Transverse colon (tissue), 4 donors: Measurements from ENCODE around the gene AFAP1L1. TPM values are rescaled to one million over a fixed set of nuclear protein-coding genes. Genes with fewer than 3 reads are reported as not detected.
"Not testable (repeated sequence)": the region's sequence is repeated elsewhere in the genome, so short reads cannot be mapped to it uniquely, and the experiment has no call there.

Experiments used
- DNase-seq: peaks from one replicate; pipeline ENCODE4 v3.0.0-alpha.2; 2019
- H3K27ac ChIP-seq, 4 donors: fragments of 200-600 bp; sonication (generic); 2 replicates each; pipeline ENCODE4 v1.5.1; 2016 to 2018; ENCODE audit warnings: inconsistent platforms in 4 of 4
- H3K27me3 ChIP-seq: fragments of 200-600 bp; sonication (generic); 2 replicates; pipeline ENCODE4 v1.5.1; 2017; ENCODE audit warnings: inconsistent platforms
- H3K36me3 ChIP-seq, 4 donors: fragments of 200-600 bp; sonication (generic); 2 replicates each; pipeline ENCODE4 v1.5.1; 2017 to 2019; ENCODE audit warnings: inconsistent platforms in 4 of 4
- H3K4me1 ChIP-seq, 4 donors: fragments of 200-600 bp; sonication (generic); 2 replicates each; pipeline ENCODE4 v1.5.1; 2017 to 2020; ENCODE audit warnings: inconsistent platforms in 4 of 4
- H3K4me3 ChIP-seq, 4 donors: fragments of 200-600 bp; sonication (generic); 1 replicate in 1 of 4; 2 replicates in 3 of 4; pipeline versions ENCODE4 v1.5.1 to v1.6.1; 2017 to 2019; ENCODE audit warnings: inconsistent platforms in 4 of 4
- H3K9me3 ChIP-seq, 2 donors: fragments of 200-600 bp; sonication (generic); 2 replicates each; pipeline ENCODE4 v1.5.1; 2017 to 2019; ENCODE audit warnings: inconsistent platforms in 2 of 2
- CTCF ChIP-seq, 5 experiments: fragments of 200-600 bp in 3 of 5; fragments of 450-650 bp in 2 of 5; sonication (generic) in 3 of 5; IDR thresholded peaks; 1 replicate in 2 of 5; 2 replicates in 3 of 5; pipeline ENCODE4 v1.5.1; 2016 to 2017; ENCODE audit warnings: antibody characterized with exemption in 5 of 5, inconsistent platforms in 3 of 5, mild to moderate bottlenecking in 2 of 5, moderate library complexity in 1 of 5
- EP300 ChIP-seq: sonication (generic); formaldehyde crosslinking; IDR thresholded peaks from one replicate; pipeline ENCODE4 v1.6.1; 2017; ENCODE audit warnings: antibody characterized with exemption, low read depth
- POLR2A ChIP-seq: fragments of 450-650 bp; IDR thresholded peaks from one replicate; pipeline ENCODE4 v1.6.1; 2016; ENCODE audit warnings: antibody characterized with exemption, mild to moderate bottlenecking, moderate library complexity
- POLR2AphosphoS5 ChIP-seq, 3 donors: sonication (generic); formaldehyde crosslinking; IDR thresholded peaks; one replicate each; pipeline ENCODE4 v1.6.1; 2016; ENCODE audit warnings: antibody characterized with exemption in 3 of 3
- WGBS, 2 donors: methylation state at CpG; one replicate each; pipeline ENCODE4 v1.1.5; 2018; ENCODE audit warnings: low coverage in 1 of 2; 5-methylcytosine and 5-hydroxymethylcytosine counted together
- in situ Hi-C, 4 donors: fragments of 200-750 bp; cut with MboI; loops; one replicate each; pipeline versions ENCODE4 v1.15.0 to v1.15.1; 2017; ENCODE audit warnings: low sequenced_read_pairs in 3 of 4, low pct_ligation_motif_present in 1 of 4, low pct_unique_long_range_greater_than_20kb in 1 of 4
- intact Hi-C: fragments of 100-400 bp; cut with DNase I; formaldehyde crosslinking; loops from one replicate; pipeline ENCODE4 v1.15.1; 2023; ENCODE audit warnings: low total_unique reads
- total RNA-seq, 4 donors: library from RNA; depleted of rRNA; stranded (reverse); fragments of >200 nt; gene quantifications; one replicate each; pipeline ENCODE4 v1.1.0, GENCODE V29; 2016

AFAP1L1 gene
- total RNA-seq, 4 donors from 2014 or later = 2.2 to 4.1 (median 3.0) TPM

DNA sequence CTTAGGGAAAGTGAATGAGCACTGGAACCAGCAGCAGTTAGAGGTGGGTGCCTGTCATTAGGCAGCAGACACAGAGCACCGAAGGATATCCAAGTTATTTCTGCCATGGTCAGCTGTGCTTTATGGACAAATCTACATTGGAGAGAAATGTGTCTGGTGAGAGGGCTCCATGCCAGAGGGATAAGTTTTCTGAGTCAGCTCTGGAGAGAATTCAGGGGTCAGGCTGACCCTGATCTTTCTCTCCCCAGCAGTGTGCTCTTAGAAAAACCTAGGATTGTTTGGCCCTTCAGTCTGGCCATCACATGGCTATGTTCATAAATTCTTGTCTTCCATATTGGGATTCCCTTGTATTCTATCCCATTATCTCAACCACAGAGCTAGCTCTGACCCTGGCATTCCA, 116.3 kb downstream of the AFAP1L1 start:
- Histone ChIP-seq H3K27ac (peak overlapping the region; percentile 87 to 91 (median 88)), H3K4me3 (no peak overlapping the region), H3K36me3 (no peaks in the 10 kb centered on the region), H3K9me3 (no peaks in the 10 kb centered on the region), H3K4me1 (peaks cover 14 to 44% (median 17%) of the 10 kb centered on the region in 4 donors), H3K27me3 (no peaks in the 10 kb centered on the region)
- intact Hi-C loops = no loop called here
- DNase-seq = no peak
- in situ Hi-C loops = loop anchor here in 1 of 4 donors (10.0 kb wide), 1 partner anchor 47 kb away; no protein-coding TSS in a partner anchor
- peak in 1 of 3 donors; percentile 12 for TF ChIP-seq POLR2AphosphoS5 (IDR thresholded peaks at IDR 0.05)
- TF ChIP-seq CTCF (IDR thresholded peaks at IDR 0.05) = no peak
- no peak for TF ChIP-seq EP300
- no peak for TF ChIP-seq POLR2A
- 42% methylated on average over 1 of the region's 1 CpG; no CpG with 5 or more reads in 1 of the 2 donors for WGBS, 2 donors

DNA sequence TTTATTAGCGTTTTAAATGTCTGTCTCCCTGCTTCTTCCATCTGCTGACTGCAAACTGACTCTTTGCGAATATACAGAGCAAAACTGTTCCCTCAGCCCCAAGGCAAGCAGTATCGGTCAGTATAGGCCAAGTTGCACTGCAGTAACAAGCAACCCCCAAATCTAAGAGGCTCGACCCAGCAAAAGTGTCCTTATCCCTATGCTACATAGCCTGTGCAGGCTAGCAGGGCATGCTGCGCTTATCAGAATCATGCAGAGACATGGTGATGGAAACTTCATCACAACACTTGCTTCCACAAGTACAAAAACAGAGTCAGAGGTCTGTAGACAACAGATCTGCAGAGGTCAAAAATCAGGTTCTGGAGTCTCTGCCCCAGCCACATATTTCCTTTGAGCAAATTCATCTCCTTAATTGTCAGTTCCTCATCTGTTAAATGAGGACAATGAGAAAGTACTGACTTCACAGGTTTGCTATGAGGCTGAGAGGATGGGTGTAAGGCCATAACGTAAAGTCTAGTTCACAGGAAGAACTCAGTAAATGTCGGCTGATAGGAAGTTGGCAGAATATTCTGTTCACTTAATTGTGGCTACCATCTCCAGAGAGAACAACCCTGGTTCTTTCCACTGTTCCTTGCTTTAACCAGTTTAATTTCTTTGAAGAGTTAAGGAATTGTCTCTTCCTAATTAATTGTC, 117.0 kb downstream of the AFAP1L1 start:
- DNase-seq = no peak
- H3K9me3 ChIP-seq = no peaks in the 10 kb centered on the region
- no peaks in the 10 kb centered on the region for H3K36me3 ChIP-seq
- in situ Hi-C loops (loop anchor here in 1 of 4 donors (10.0 kb wide), 1 partner anchor 46 kb away; no protein-coding TSS in a partner anchor), intact Hi-C loops (no loop called here)
- no peaks in the 10 kb centered on the region for H3K27me3 ChIP-seq
- no peak overlapping the region for H3K4me3 ChIP-seq
- 31 to 73% methylated on average over 4 to 7 of the region's 7 CpGs for WGBS, 2 donors
- peak in 1 of 3 donors; percentile 18 for TF ChIP-seq POLR2AphosphoS5 (IDR thresholded peaks at IDR 0.05)
- no peak for TF ChIP-seq CTCF (IDR thresholded peaks at IDR 0.05)
- peak; percentile 76 for TF ChIP-seq EP300
- TF ChIP-seq POLR2A = no peak
- peaks cover 14 to 40% (median 17%) of the 10 kb centered on the region in 4 donors for H3K4me1 ChIP-seq
- H3K27ac ChIP-seq = peak overlapping the region; percentile 87 to 91 (median 88)

- no peak overlapping the region for H3K4me3 ChIP-seq
These were observed 118.2 kb downstream of the AFAP1L1 start for GRCh38 chr5:149389552-149390495.

GRCh38 chr5:149391076-149391475, 119.4 kb downstream of the AFAP1L1 start:
- H3K27me3 ChIP-seq, H3K9me3 ChIP-seq, intact Hi-C loops, in situ Hi-C loops, H3K36me3 ChIP-seq, H3K4me3 ChIP-seq, DNase-seq: not testable (repeated sequence)
- peaks cover 9 to 21% (median 17%) of the 10 kb centered on the region in 4 donors for H3K4me1 ChIP-seq
- peak overlapping the region; percentile 87 to 91 (median 88) for H3K27ac ChIP-seq
- 75% methylated on average over 6 of the region's 6 CpGs; no CpG with 5 or more reads in 1 of the 2 donors for WGBS, 2 donors

More at GRCh38 chr5:149389552-149390495, 118.2 kb downstream of the AFAP1L1 start:
- Histone ChIP-seq H3K9me3 (no peaks in the 10 kb centered on the region), H3K27ac (peak overlapping the region; percentile 87 to 91 (median 88)), H3K36me3 (no peaks in the 10 kb centered on the region), H3K4me1 (peaks cover 14 to 30% (median 17%) of the 10 kb centered on the region in 4 donors), H3K27me3 (no peaks in the 10 kb centered on the region)
- DNase-seq = no peak
- intact Hi-C loops = no loop called here
- in situ Hi-C loops = loop anchor here in 1 of 4 donors (10.0 kb wide), 1 partner anchor 45 kb away; no protein-coding TSS in a partner anchor
- no peak for TF ChIP-seq CTCF (IDR thresholded peaks at IDR 0.05)
- peak; percentile 75 to 83 (median 81) for TF ChIP-seq POLR2AphosphoS5 (IDR thresholded peaks at IDR 0.05)
- TF ChIP-seq EP300 = peak; percentile 98
- peak; percentile 19 for TF ChIP-seq POLR2A
- WGBS, 2 donors = 66 to 76% methylated on average over 5 to 11 of the region's 11 CpGs

Other genes starting within 250 kb of the AFAP1L1 start
- gene SH3TC2, start 208.8 kb upstream of the AFAP1L1 start, total RNA-seq = 1 to 10 TPM in 2 of 4 donors, under 1 TPM in 1, not detected in 1; 0.55 to 1.6 (median 1.5) TPM
- 1 to 10 TPM; 4.2 to 6.5 (median 4.7) TPM for gene ABLIM3, start 130.4 kb upstream of the AFAP1L1 start, total RNA-seq
- 10 to 100 TPM in 1 of 4 donors, 1 to 10 TPM in 3; 2.2 to 10.6 (median 6.4) TPM for gene GRPEL2, start 73.6 kb downstream of the AFAP1L1 start, total RNA-seq
- gene PCYOX1L, start 86.2 kb downstream of the AFAP1L1 start, total RNA-seq = 1 to 10 TPM in 3 of 4 donors, under 1 TPM in 1; 0.75 to 5.4 (median 2.8) TPM
- not detected for gene IL17B, start 107.4 kb downstream of the AFAP1L1 start, total RNA-seq